Neural cell (in vitro differentiated cells): ENCODE data around the gene BCO1. TPM values are rescaled to one million over a fixed set of nuclear protein-coding genes. Genes with fewer than 3 reads are reported as not detected.

Source experiments
- H2AFZ ChIP-seq: fragments of 200-600, 300-800 bp; sonication (generic), shearing (Covaris generic); 2 replicates; pipeline ENCODE4 v1.6.0; 2014; ENCODE audit warnings: low read depth, mild to moderate bottlenecking, antibody characterized with exemption, low read length, moderate library complexity
- H3F3A ChIP-seq: fragments of 200-600 bp; shearing (Covaris generic); 2 replicates; pipeline ENCODE4 v1.6.1; 2016; ENCODE audit warnings: mild to moderate bottlenecking, moderate library complexity, mixed read lengths, antibody characterized with exemption, low read length; ENCODE audit not compliant: insufficient read depth, poor library complexity, severe bottlenecking
- H3K27ac ChIP-seq: fragments of 200-600, 300-800 bp; sonication (generic), shearing (Covaris generic); 2 replicates; pipeline ENCODE4 v1.5.1; 2014; ENCODE audit warnings: mild to moderate bottlenecking, low read length, moderate library complexity
- H3K27me3 ChIP-seq: fragments of 300-800, 200-600 bp; sonication (generic), shearing (Covaris generic); 2 replicates; pipeline ENCODE4 v1.6.0; 2014; ENCODE audit warnings: mild to moderate bottlenecking, low read depth, low read length, moderate library complexity; ENCODE audit not compliant: insufficient read depth
- H3K36me3 ChIP-seq: fragments of 300-800, 200-600 bp; sonication (generic), shearing (Covaris generic); 2 replicates; pipeline ENCODE4 v1.5.1; 2014; ENCODE audit warnings: mild to moderate bottlenecking, antibody characterized with exemption, low read length, moderate library complexity; ENCODE audit not compliant: insufficient read depth
- H3K4me2 ChIP-seq: fragments of 300-800, 200-600 bp; sonication (generic), shearing (Covaris generic); 2 replicates; pipeline ENCODE4 v1.6.0; 2014; ENCODE audit warnings: mild to moderate bottlenecking, low read length
- H3K4me3 ChIP-seq: fragments of 300-800, 200-600 bp; sonication (generic), shearing (Covaris generic); 2 replicates; pipeline ENCODE4 v1.5.1; 2014; ENCODE audit warnings: mild to moderate bottlenecking, low read length, moderate library complexity
- H3K79me2 ChIP-seq: fragments of 200-600 bp; shearing (Covaris generic); replicated peaks from 2 replicates; pipeline ENCODE4 v1.6.0; 2014; ENCODE audit warnings: mild to moderate bottlenecking, low read length, moderate library complexity; ENCODE audit not compliant: insufficient read depth
- H3K9ac ChIP-seq: fragments of 300-800, 200-600 bp; sonication (generic), shearing (Covaris generic); 2 replicates; pipeline ENCODE4 v1.6.1; 2016; ENCODE audit warnings: mild to moderate bottlenecking, low read length, mixed read lengths
- H3K9me2 ChIP-seq: fragments of 200-600 bp; shearing (Covaris generic); 2 replicates; pipeline ENCODE4 v1.6.1; 2016; ENCODE audit warnings: mild to moderate bottlenecking, low read length, mixed read lengths; ENCODE audit not compliant: insufficient read depth
- H3K9me3 ChIP-seq: fragments of 200-600, 300-800 bp; sonication (generic), shearing (Covaris generic); 2 replicates; pipeline ENCODE4 v1.6.1; 2016; ENCODE audit warnings: mild to moderate bottlenecking, mixed run types, low read length, moderate library complexity, mixed read lengths
- H4K20me1 ChIP-seq: fragments of 200-600 bp; shearing (Covaris generic); 2 replicates; pipeline ENCODE4 v1.6.1; 2016; ENCODE audit warnings: mild to moderate bottlenecking, mixed run types; ENCODE audit not compliant: insufficient read depth
- EP300 ChIP-seq: fragments of 450-650 bp; conservative IDR thresholded peaks from 2 replicates; pipeline ENCODE4 v1.6.1; 2014; ENCODE audit warnings: antibody characterized with exemption, mild to moderate bottlenecking, moderate library complexity; ENCODE audit not compliant: poor library complexity, severe bottlenecking
- EZH2 ChIP-seq: fragments of 200-600, 300-800 bp; shearing (Covaris generic), sonication (generic); IDR thresholded peaks from 2 replicates; pipeline ENCODE4 v1.6.1; 2014; ENCODE audit warnings: antibody characterized with exemption, low read length, borderline replicate concordance, mild to moderate bottlenecking; ENCODE audit not compliant: insufficient read depth, poor library complexity, severe bottlenecking
- MXI1 ChIP-seq: fragments of 450-650 bp; conservative IDR thresholded peaks from 2 replicates; pipeline ENCODE4 v1.6.1; 2014; ENCODE audit warnings: antibody characterized with exemption, mild to moderate bottlenecking; ENCODE audit not compliant: poor library complexity, severe bottlenecking
- POLR2AphosphoS5 ChIP-seq: IDR thresholded peaks from 2 replicates; pipeline ENCODE4 v1.6.1; 2012
- RAD21 ChIP-seq: fragments of 450-650 bp; conservative IDR thresholded peaks from 2 replicates; pipeline ENCODE4 v1.6.1; 2014; ENCODE audit warnings: antibody characterized with exemption, mild to moderate bottlenecking, moderate library complexity
- SMC3 ChIP-seq: fragments of 450-650 bp; conservative IDR thresholded peaks from 2 replicates; pipeline ENCODE4 v1.6.1; 2014; ENCODE audit warnings: antibody characterized with exemption, mild to moderate bottlenecking, moderate library complexity; ENCODE audit not compliant: poor library complexity
- TAF1 ChIP-seq: IDR thresholded peaks from 2 replicates; pipeline ENCODE4 v1.6.1; 2012; ENCODE audit warnings: low read depth
- polyA plus RNA-seq: library from polyadenylated mRNA; depleted of rRNA; stranded (reverse); fragments of >200 nt; gene quantifications from 2 replicates; pipeline ENCODE4 v1.2.3, GENCODE V29; 2014
- TF ChIP-seq, protein P1 (sequence below): IDR thresholded peaks from 2 replicates; pipeline ENCODE4 v1.6.1; 2012; ENCODE audit warnings: borderline replicate concordance
- TF ChIP-seq, protein P2 (sequence below): fragments of 450-650 bp; IDR thresholded peaks from 2 replicates; pipeline ENCODE4 v1.5.1; 2014; ENCODE audit warnings: antibody characterized with exemption, mild to moderate bottlenecking, moderate library complexity; ENCODE audit not compliant: poor library complexity, severe bottlenecking

Gene BCO1
- polyA plus RNA-seq, 1 donor from 2014 or later, result not detected

GRCh38 chr16:81315271-81316175, 77.0 kb downstream of the BCO1 start:
- Histone ChIP-seq H3K4me3 (peak overlapping the region; percentile 81), H3K9me2 (no peaks in the 10 kb centered on the region), H3K36me3 (no peaks in the 10 kb centered on the region), H3K79me2 (peaks cover 37% of the 10 kb centered on the region), H2AFZ (no peak overlapping the region), H3K27me3 (no peaks in the 10 kb centered on the region), H4K20me1 (no peaks in the 10 kb centered on the region), H3F3A (peaks cover 4% of the 10 kb centered on the region), H3K9me3 (no peaks in the 10 kb centered on the region), H3K9ac (peak overlapping the region; percentile 75), H3K4me2 (peak overlapping the region; percentile 57), H3K27ac (no peak overlapping the region)
- TF ChIP-seq MXI1 (peak; percentile 0), POLR2AphosphoS5 (no peak)

- Histone ChIP-seq H3K27me3 (no peaks in the 10 kb centered on the region), H3K9me2 (no peaks in the 10 kb centered on the region), H4K20me1 (no peaks in the 10 kb centered on the region), H3K9me3 (no peaks in the 10 kb centered on the region), H3K4me2 (peak overlapping the region; percentile 57), H3K9ac (peak overlapping the region; percentile 75), H3K79me2 (peaks cover 39% of the 10 kb centered on the region), H3K4me3 (peak overlapping the region; percentile 81), H2AFZ (no peak overlapping the region), H3K27ac (no peak overlapping the region), H3F3A (peaks cover 4% of the 10 kb centered on the region), H3K36me3 (no peaks in the 10 kb centered on the region)
- no peak for TF ChIP-seq EP300
These were observed 77.6 kb downstream of the BCO1 start for GRCh38 chr16:81316176-81316496.

- no peaks in the 10 kb centered on the region for H3K9me2 ChIP-seq
- H3F3A ChIP-seq, result peaks cover 4% of the 10 kb centered on the region
- H4K20me1 ChIP-seq, result no peaks in the 10 kb centered on the region
- H3K9ac ChIP-seq, result no peak overlapping the region
- TF ChIP-seq, protein P1, sequence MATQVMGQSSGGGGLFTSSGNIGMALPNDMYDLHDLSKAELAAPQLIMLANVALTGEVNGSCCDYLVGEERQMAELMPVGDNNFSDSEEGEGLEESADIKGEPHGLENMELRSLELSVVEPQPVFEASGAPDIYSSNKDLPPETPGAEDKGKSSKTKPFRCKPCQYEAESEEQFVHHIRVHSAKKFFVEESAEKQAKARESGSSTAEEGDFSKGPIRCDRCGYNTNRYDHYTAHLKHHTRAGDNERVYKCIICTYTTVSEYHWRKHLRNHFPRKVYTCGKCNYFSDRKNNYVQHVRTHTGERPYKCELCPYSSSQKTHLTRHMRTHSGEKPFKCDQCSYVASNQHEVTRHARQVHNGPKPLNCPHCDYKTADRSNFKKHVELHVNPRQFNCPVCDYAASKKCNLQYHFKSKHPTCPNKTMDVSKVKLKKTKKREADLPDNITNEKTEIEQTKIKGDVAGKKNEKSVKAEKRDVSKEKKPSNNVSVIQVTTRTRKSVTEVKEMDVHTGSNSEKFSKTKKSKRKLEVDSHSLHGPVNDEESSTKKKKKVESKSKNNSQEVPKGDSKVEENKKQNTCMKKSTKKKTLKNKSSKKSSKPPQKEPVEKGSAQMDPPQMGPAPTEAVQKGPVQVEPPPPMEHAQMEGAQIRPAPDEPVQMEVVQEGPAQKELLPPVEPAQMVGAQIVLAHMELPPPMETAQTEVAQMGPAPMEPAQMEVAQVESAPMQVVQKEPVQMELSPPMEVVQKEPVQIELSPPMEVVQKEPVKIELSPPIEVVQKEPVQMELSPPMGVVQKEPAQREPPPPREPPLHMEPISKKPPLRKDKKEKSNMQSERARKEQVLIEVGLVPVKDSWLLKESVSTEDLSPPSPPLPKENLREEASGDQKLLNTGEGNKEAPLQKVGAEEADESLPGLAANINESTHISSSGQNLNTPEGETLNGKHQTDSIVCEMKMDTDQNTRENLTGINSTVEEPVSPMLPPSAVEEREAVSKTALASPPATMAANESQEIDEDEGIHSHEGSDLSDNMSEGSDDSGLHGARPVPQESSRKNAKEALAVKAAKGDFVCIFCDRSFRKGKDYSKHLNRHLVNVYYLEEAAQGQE, result no peak
- no peak for TF ChIP-seq POLR2AphosphoS5
- no peak for TF ChIP-seq RAD21
- no peak for TF ChIP-seq EP300
- no peak for TF ChIP-seq MXI1
- TF ChIP-seq, protein P2, sequence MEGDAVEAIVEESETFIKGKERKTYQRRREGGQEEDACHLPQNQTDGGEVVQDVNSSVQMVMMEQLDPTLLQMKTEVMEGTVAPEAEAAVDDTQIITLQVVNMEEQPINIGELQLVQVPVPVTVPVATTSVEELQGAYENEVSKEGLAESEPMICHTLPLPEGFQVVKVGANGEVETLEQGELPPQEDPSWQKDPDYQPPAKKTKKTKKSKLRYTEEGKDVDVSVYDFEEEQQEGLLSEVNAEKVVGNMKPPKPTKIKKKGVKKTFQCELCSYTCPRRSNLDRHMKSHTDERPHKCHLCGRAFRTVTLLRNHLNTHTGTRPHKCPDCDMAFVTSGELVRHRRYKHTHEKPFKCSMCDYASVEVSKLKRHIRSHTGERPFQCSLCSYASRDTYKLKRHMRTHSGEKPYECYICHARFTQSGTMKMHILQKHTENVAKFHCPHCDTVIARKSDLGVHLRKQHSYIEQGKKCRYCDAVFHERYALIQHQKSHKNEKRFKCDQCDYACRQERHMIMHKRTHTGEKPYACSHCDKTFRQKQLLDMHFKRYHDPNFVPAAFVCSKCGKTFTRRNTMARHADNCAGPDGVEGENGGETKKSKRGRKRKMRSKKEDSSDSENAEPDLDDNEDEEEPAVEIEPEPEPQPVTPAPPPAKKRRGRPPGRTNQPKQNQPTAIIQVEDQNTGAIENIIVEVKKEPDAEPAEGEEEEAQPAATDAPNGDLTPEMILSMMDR, result no peak
- TF ChIP-seq EZH2, result no peak
- no peak for TF ChIP-seq TAF1
- no peak for TF ChIP-seq SMC3
- peaks cover 27% of the 10 kb centered on the region for H3K79me2 ChIP-seq
- H3K9me3 ChIP-seq, result no peaks in the 10 kb centered on the region
- H3K4me2 ChIP-seq, result no peak overlapping the region
- H3K36me3 ChIP-seq, result no peaks in the 10 kb centered on the region
- no peak overlapping the region for H3K4me3 ChIP-seq
- no peaks in the 10 kb centered on the region for H3K27me3 ChIP-seq
- no peak overlapping the region for H3K27ac ChIP-seq
- no peak overlapping the region for H2AFZ ChIP-seq
These were observed 80.2 kb downstream of the BCO1 start for GRCh38 chr16:81318711-81319110.
